HL-60 (cell line): Measurements from ENCODE around the gene RPSA.
A peak's percentile ranks its signal among the peaks of the same experiment; 100 is the strongest.

Experiments
- DNase-seq, 2 experiments: peaks; one replicate each; pipeline ENCODE4 v3.0.0-alpha.2; 2010 to 2020; ENCODE audit warnings: low read depth in 1 of 2, low spot score in 1 of 2
- H3K27ac ChIP-seq: fragments of 250-450 bp; sonication (Bioruptor Pico); replicated peaks from 2 replicates; pipeline ENCODE4 v1.5.1; 2020; ENCODE audit warnings: mild to moderate bottlenecking, moderate library complexity
- H3K27me3 ChIP-seq: fragments of 250-450 bp; sonication (Bioruptor Pico); 2 replicates; pipeline ENCODE4 v1.5.1; 2021; ENCODE audit warnings: mild to moderate bottlenecking, moderate library complexity; ENCODE audit not compliant: insufficient read depth, poor library complexity, severe bottlenecking
- H3K4me3 ChIP-seq: replicated peaks from 2 replicates; pipeline ENCODE4 v1.5.1; 2011; ENCODE audit warnings: mild to moderate bottlenecking, control low read depth, low read length; ENCODE audit not compliant: insufficient read depth
- GABPA ChIP-seq: IDR thresholded peaks from 2 replicates; pipeline ENCODE4 v1.6.1; 2012; ENCODE audit warnings: low read depth
- POLR2AphosphoS5 ChIP-seq: IDR thresholded peaks from 2 replicates; pipeline ENCODE4 v1.6.1; 2012; ENCODE audit warnings: low read depth
- SPI1 ChIP-seq: IDR thresholded peaks from 2 replicates; pipeline ENCODE4 v1.6.1; 2012; ENCODE audit warnings: low read depth, mild to moderate bottlenecking, borderline replicate concordance
- TF ChIP-seq, protein P1 (sequence below): IDR thresholded peaks from one replicate; pipeline ENCODE4 v1.5.1; 2011; ENCODE audit warnings: low read length, control low read depth, inconsistent platforms; ENCODE audit not compliant: insufficient read depth
- TF ChIP-seq, protein P2 (sequence below): IDR thresholded peaks from 2 replicates; pipeline ENCODE4 v1.6.1; 2012; ENCODE audit warnings: low read depth; ENCODE audit not compliant: insufficient replicate concordance

Gene RPSA

DNA sequence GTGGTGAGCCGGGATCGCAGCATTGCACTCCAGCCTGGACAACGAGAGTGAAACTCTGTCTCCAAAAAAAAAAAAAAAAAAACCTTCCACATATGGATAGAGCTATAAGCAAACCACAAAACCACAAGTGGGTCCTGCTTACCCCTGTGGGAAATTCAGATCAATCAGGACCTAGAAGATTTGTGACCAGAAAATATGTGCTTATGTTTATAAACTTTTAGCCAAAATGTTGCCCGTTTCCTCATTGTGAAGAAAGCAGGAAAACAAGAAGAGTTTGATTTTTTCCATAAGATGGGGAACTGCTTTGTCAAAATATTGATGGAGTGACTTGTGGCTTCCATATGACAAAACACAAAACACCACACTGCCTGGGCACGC lies 26.8 kb upstream of the RPSA start:
- DNase-seq: no peak
- Histone ChIP-seq H3K27ac (no peak overlapping the region), H3K4me3 (no peak overlapping the region), H3K27me3 (no peaks in the 10 kb centered on the region)
- TF ChIP-seq, protein P1, sequence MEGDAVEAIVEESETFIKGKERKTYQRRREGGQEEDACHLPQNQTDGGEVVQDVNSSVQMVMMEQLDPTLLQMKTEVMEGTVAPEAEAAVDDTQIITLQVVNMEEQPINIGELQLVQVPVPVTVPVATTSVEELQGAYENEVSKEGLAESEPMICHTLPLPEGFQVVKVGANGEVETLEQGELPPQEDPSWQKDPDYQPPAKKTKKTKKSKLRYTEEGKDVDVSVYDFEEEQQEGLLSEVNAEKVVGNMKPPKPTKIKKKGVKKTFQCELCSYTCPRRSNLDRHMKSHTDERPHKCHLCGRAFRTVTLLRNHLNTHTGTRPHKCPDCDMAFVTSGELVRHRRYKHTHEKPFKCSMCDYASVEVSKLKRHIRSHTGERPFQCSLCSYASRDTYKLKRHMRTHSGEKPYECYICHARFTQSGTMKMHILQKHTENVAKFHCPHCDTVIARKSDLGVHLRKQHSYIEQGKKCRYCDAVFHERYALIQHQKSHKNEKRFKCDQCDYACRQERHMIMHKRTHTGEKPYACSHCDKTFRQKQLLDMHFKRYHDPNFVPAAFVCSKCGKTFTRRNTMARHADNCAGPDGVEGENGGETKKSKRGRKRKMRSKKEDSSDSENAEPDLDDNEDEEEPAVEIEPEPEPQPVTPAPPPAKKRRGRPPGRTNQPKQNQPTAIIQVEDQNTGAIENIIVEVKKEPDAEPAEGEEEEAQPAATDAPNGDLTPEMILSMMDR: no peak
- TF ChIP-seq SPI1 (no peak), POLR2AphosphoS5 (no peak), GABPA (no peak)
- TF ChIP-seq, protein P2, sequence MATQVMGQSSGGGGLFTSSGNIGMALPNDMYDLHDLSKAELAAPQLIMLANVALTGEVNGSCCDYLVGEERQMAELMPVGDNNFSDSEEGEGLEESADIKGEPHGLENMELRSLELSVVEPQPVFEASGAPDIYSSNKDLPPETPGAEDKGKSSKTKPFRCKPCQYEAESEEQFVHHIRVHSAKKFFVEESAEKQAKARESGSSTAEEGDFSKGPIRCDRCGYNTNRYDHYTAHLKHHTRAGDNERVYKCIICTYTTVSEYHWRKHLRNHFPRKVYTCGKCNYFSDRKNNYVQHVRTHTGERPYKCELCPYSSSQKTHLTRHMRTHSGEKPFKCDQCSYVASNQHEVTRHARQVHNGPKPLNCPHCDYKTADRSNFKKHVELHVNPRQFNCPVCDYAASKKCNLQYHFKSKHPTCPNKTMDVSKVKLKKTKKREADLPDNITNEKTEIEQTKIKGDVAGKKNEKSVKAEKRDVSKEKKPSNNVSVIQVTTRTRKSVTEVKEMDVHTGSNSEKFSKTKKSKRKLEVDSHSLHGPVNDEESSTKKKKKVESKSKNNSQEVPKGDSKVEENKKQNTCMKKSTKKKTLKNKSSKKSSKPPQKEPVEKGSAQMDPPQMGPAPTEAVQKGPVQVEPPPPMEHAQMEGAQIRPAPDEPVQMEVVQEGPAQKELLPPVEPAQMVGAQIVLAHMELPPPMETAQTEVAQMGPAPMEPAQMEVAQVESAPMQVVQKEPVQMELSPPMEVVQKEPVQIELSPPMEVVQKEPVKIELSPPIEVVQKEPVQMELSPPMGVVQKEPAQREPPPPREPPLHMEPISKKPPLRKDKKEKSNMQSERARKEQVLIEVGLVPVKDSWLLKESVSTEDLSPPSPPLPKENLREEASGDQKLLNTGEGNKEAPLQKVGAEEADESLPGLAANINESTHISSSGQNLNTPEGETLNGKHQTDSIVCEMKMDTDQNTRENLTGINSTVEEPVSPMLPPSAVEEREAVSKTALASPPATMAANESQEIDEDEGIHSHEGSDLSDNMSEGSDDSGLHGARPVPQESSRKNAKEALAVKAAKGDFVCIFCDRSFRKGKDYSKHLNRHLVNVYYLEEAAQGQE: no peak

DNA sequence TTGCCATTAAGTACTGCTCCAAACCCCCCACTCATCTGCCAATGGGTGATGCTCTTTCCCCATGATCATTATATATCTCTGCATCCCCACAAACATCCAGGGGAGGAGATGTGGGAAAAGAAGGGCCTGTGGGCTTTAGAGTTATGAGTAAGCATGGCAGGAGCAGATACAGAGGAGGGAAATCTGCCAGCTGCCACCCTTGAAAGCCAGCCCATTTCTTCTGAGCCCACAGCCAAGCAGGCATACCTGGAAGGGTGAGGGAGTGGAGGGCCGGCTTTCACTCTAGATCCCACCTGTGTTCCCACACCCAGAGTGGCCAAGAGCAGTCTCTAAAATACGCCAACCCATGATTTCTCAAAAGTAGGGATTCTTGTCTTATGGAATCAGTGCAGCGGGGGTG lies 25.1 kb upstream of the RPSA start:
- Histone ChIP-seq H3K27ac (no peak overlapping the region), H3K4me3 (no peak overlapping the region), H3K27me3 (no peaks in the 10 kb centered on the region)
- TF ChIP-seq GABPA: no peak
- no peak for TF ChIP-seq SPI1
- TF ChIP-seq POLR2AphosphoS5: no peak
- TF ChIP-seq, protein P1: no peak
- TF ChIP-seq, protein P2: no peak
- DNase-seq: no peak

DNA sequence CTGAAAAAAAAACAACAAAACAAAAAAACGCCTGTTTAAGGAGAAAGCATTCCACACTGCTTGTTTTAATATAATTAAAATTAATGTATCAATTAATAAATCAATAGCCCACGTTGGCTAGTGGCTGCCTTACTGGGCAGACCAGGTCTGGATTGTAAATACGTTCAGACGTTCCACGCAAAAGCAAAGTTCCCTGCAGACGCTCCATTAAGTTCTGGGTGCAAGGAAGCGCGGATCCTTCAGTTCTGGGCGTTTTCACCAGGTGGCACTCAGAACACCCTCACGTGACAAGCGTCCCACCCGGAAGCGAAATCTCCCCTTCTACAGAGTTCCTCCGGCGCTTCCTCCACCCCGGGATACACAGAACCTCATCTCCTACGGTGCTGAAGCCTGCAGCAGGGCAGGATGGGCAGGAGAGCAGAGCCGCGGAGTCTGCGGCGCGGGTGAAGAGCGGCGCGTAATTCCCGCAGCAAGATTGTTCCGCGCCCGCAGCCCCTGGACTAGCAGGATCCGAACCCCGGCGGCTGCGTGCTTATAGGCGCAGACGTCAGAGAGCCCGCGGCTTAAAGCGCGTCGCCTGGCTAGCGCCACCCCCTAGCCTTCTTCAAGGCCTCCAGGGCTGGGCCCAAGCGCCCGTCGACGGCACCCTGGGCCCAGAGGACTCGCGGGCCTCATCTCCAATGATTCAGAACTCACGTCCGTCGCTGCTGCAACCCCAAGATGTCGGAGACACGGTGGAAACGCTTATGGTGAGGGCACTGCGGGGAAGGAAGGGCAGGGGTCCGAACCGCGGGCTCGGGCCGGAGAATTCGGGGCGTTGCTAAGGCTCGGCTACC lies 23.3 kb upstream of the RPSA start, which contains the start of gene SLC25A38:
Gene SLC25A38, plus strand, starts transcription at position 326 of the 836 bp plus-strand sequence. Its CDS starts 355 bp downstream, at position 681.
- Histone ChIP-seq H3K27me3 (no peaks in the 10 kb centered on the region), H3K27ac (peak within 1 kb of the TSS; percentile 93), H3K4me3 (peak within 1 kb of the TSS; percentile 96)
- TF ChIP-seq SPI1 (peak; percentile 59), GABPA (peak; percentile 69), POLR2AphosphoS5 (peak; percentile 62)
- TF ChIP-seq, protein P2: no peak
- TF ChIP-seq, protein P1: peak; percentile 39
- DNase-seq: peak; percentile 87 to 91
